Measurements from ENCODE around the gene WWOX. TPM values are rescaled to one million over a fixed set of nuclear protein-coding genes. Genes with fewer than 3 reads are reported as not detected.

Gene WWOX
- total and polyA plus RNA-seq, 2 of the 13 experiments (the other 11 are each of a cell fraction or from before 2014, with no cell fraction given), result 9.1 to 37.4 TPM

- TF ChIP-seq CREM (IDR thresholded peaks at IDR 0.05) (no peak), CREM (CRISPR knock-in tag; IDR thresholded peaks at IDR 0.05) (no peak), EHMT2 (IDR thresholded peaks at IDR 0.05; ENCODE audit: borderline replicate concordance, low read depth, low read length) (no peak), ZFP62 (CRISPR knock-in tag; IDR thresholded peaks at IDR 0.05) (no peak), SRY (CRISPR knock-in tag; IDR thresholded peaks at IDR 0.05) (no peak), ATRX (CRISPR knock-in tag; IDR thresholded peaks at IDR 0.05; ENCODE audit: borderline replicate concordance) (no peak), TCF7 (IDR thresholded peaks at IDR 0.05; ENCODE audit: low read depth) (no peak), PRDM4 (CRISPR knock-in tag; IDR thresholded peaks at IDR 0.05; ENCODE audit: borderline replicate concordance) (no peak), RXRB (CRISPR knock-in tag; IDR thresholded peaks at IDR 0.05; ENCODE audit: borderline replicate concordance) (peak; percentile 35; the same call in 1 of the 2 replicates), RAD21 (CRISPR knock-in tag; IDR thresholded peaks at IDR 0.05) (peak; percentile 70), KAT8 (CRISPR knock-in tag; IDR thresholded peaks at IDR 0.05) (peak; percentile 39; the same call in 1 of the 2 replicates), MED1 (CRISPR knock-in tag; IDR thresholded peaks at IDR 0.05) (0 out of 2 replicates have a peak, but pooled peaks have one; percentile 22), ZNF501 (CRISPR knock-in tag; IDR thresholded peaks at IDR 0.05) (0 out of 2 replicates have a peak, but pooled peaks have one; percentile 46), ZKSCAN5 (CRISPR knock-in tag; IDR thresholded peaks at IDR 0.05) (no peak), LRRFIP1 (CRISPR knock-in tag; conservative IDR thresholded peaks at IDR 0.05) (no peak), FOXA3 (CRISPR knock-in tag; IDR thresholded peaks at IDR 0.05) (0 out of 2 replicates have a peak, but pooled peaks have one; percentile 16), NR2F6 (IDR thresholded peaks at IDR 0.05) (no peak), NR2F6 (CRISPR knock-in tag; IDR thresholded peaks at IDR 0.05) (no peak), CEBPG (CRISPR knock-in tag; IDR thresholded peaks at IDR 0.05) (peak; percentile 33; the same call in 1 of the 2 replicates), ZNF331 (CRISPR knock-in tag; IDR thresholded peaks at IDR 0.05) (peak; percentile 38; the same call in 1 of the 2 replicates), MIXL1 (CRISPR knock-in tag; IDR thresholded peaks at IDR 0.05) (peak; percentile 68; the same call in 1 of the 2 replicates), ZSCAN5A (CRISPR knock-in tag; IDR thresholded peaks at IDR 0.05; ENCODE audit: borderline replicate concordance) (no peak), ZNF343 (CRISPR knock-in tag; IDR thresholded peaks at IDR 0.05) (no peak), ZNF710 (CRISPR knock-in tag; IDR thresholded peaks at IDR 0.05; ENCODE audit: borderline replicate concordance) (no peak)
Measured at GRCh38 chr16:78122774-78123315, 23.4 kb downstream of the WWOX start (continued).
